Measurements from ENCODE around the gene PACS1.

GRCh38 chr11:66155387-66156073, 85.5 kb downstream of the PACS1 start:
- TF ChIP-seq CTCF (IDR thresholded peaks at IDR 0.05) (no peak), SIN3A (IDR thresholded peaks at IDR 0.05; ENCODE audit: borderline replicate concordance, insufficient read depth, low read depth, low read length) (no peak), POLR2AphosphoS5 (IDR thresholded peaks at IDR 0.05; ENCODE audit: low read depth, low read length) (no peak)

Measured in Panc1 (cell line).